HEK293 (cell line): ENCODE results near the gene NECTIN4.

Experiments
- CTCF ChIA-PET: fragments of 350-600 bp; formaldehyde crosslinking; extraction: SDS; loops from one replicate; lab custom pipeline; 2021; ENCODE audit warnings: antibody characterized with exemption; lab: Yijun Ruan, JAX
- POLR2A ChIA-PET: fragments of 300-600 bp; formaldehyde crosslinking; extraction: SDS; loops from one replicate; lab custom pipeline; 2020; ENCODE audit warnings: antibody characterized with exemption, inconsistent platforms; lab: Yijun Ruan, JAX
- H3K27ac ChIP-seq: fragments of 200-500 bp; sonication (Bioruptor generic); 2 replicates; pipeline ENCODE4 v1.5.1; 2014; ENCODE audit warnings: low read depth, low read length, control low read depth, inconsistent platforms; ENCODE audit errors: extremely low read depth
- H3K36me3 ChIP-seq, 2 experiments: fragments of 200-500 bp in 1 of 2; sonication (Bioruptor generic) in 1 of 2; 1 replicate in 1 of 2; 2 replicates in 1 of 2; pipeline ENCODE4 v1.5.1; 2014 to 2017; ENCODE audit warnings: inconsistent platforms in 2 of 2, low read length in 2 of 2; ENCODE audit not compliant: control insufficient read depth in 2 of 2, insufficient read depth in 1 of 2
- H3K4me1 ChIP-seq: fragments of 200-500 bp; sonication (Bioruptor generic); 2 replicates; pipeline ENCODE4 v1.5.1; 2014; ENCODE audit warnings: mild to moderate bottlenecking, low read length, inconsistent platforms; ENCODE audit not compliant: control insufficient read depth, insufficient read depth
- H3K4me3 ChIP-seq: 2 replicates; pipeline ENCODE4 v1.5.1; 2011; ENCODE audit warnings: low read depth, mild to moderate bottlenecking, control low read depth, low read length, moderate library complexity
- H3K9me3 ChIP-seq: fragments of 200-500 bp; sonication (Bioruptor generic); 2 replicates; pipeline ENCODE4 v1.5.1; 2014; ENCODE audit warnings: low read depth, low read length, inconsistent platforms; ENCODE audit not compliant: control insufficient read depth, insufficient read depth
- FEZF1 ChIP-seq: fragments of 450-650 bp; formaldehyde crosslinking; IDR thresholded peaks from 2 replicates; pipeline ENCODE4 v1.5.1; 2016; ENCODE audit warnings: missing biosample characterization, missing genetic modification characterization
- MZF1 ChIP-seq: fragments of 450-650 bp; formaldehyde crosslinking; IDR thresholded peaks from 2 replicates; pipeline ENCODE4 v1.5.1; 2017; ENCODE audit warnings: missing biosample characterization, missing genetic modification characterization, borderline replicate concordance
- PRDM4 ChIP-seq: fragments of 450-650 bp; formaldehyde crosslinking; IDR thresholded peaks from 2 replicates; pipeline ENCODE4 v1.5.1; 2017; ENCODE audit warnings: missing biosample characterization, missing genetic modification characterization
- SCRT2 ChIP-seq: fragments of 450-650 bp; formaldehyde crosslinking; IDR thresholded peaks from 2 replicates; pipeline ENCODE4 v1.5.1; 2016; ENCODE audit warnings: missing biosample characterization, missing genetic modification characterization
- SETDB1 ChIP-seq: IDR thresholded peaks from one replicate; pipeline ENCODE4 v1.6.1; 2017; ENCODE audit warnings: mild to moderate bottlenecking, low read length, moderate library complexity, mixed read lengths; ENCODE audit not compliant: insufficient read length
- SP3 ChIP-seq: fragments of 450-650 bp; formaldehyde crosslinking; IDR thresholded peaks from 2 replicates; pipeline ENCODE4 v1.5.1; 2016; ENCODE audit warnings: missing biosample characterization, missing genetic modification characterization
- ZBTB8A ChIP-seq: fragments of 450-650 bp; formaldehyde crosslinking; IDR thresholded peaks from 2 replicates; pipeline ENCODE4 v1.5.1; 2016; ENCODE audit warnings: missing biosample characterization, missing genetic modification characterization
- ZNF169 ChIP-seq: fragments of 450-650 bp; formaldehyde crosslinking; IDR thresholded peaks from 2 replicates; pipeline ENCODE4 v1.5.1; 2016; ENCODE audit warnings: missing biosample characterization, missing genetic modification characterization
- ZNF280D ChIP-seq: fragments of 450-650 bp; formaldehyde crosslinking; IDR thresholded peaks from 2 replicates; pipeline ENCODE4 v1.5.1; 2016; ENCODE audit warnings: missing biosample characterization, missing genetic modification characterization
- ZNF335 ChIP-seq: fragments of 450-650 bp; formaldehyde crosslinking; conservative IDR thresholded peaks from 2 replicates; pipeline ENCODE4 v1.5.1; 2016; ENCODE audit warnings: missing biosample characterization, missing genetic modification characterization
- ZNF501 ChIP-seq: fragments of 450-650 bp; formaldehyde crosslinking; IDR thresholded peaks from 2 replicates; pipeline ENCODE4 v1.5.1; 2016; ENCODE audit warnings: missing biosample characterization, missing genetic modification characterization
- ZNF521 ChIP-seq: fragments of 450-650 bp; formaldehyde crosslinking; IDR thresholded peaks from 2 replicates; pipeline ENCODE4 v1.5.1; 2017; ENCODE audit warnings: missing biosample characterization, mild to moderate bottlenecking, missing genetic modification characterization
- ZNF560 ChIP-seq: fragments of 450-650 bp; formaldehyde crosslinking; IDR thresholded peaks from 2 replicates; pipeline ENCODE4 v1.5.1; 2017; ENCODE audit warnings: missing biosample characterization, missing genetic modification characterization, borderline replicate concordance
- ZNF610 ChIP-seq: fragments of 450-650 bp; formaldehyde crosslinking; IDR thresholded peaks from 2 replicates; pipeline ENCODE4 v1.5.1; 2016; ENCODE audit warnings: missing biosample characterization, missing genetic modification characterization, borderline replicate concordance
- ZNF629 ChIP-seq: fragments of 450-650 bp; formaldehyde crosslinking; IDR thresholded peaks from 2 replicates; pipeline ENCODE4 v1.5.1; 2017; ENCODE audit warnings: missing biosample characterization, missing genetic modification characterization
- ZNF76 ChIP-seq: fragments of 450-650 bp; formaldehyde crosslinking; IDR thresholded peaks from 2 replicates; pipeline ENCODE4; 2016; ENCODE audit warnings: low read depth, missing biosample characterization, missing genetic modification characterization, borderline replicate concordance
- TF ChIP-seq, protein P1 (sequence below): fragments of 450-650 bp; formaldehyde crosslinking; conservative IDR thresholded peaks from 2 replicates; pipeline ENCODE4 v1.5.1; 2016; ENCODE audit warnings: low read depth, missing biosample characterization, missing genetic modification characterization
- TF ChIP-seq, protein P2 (sequence below): fragments of 450-650 bp; formaldehyde crosslinking; IDR thresholded peaks from 2 replicates; pipeline ENCODE4 v1.5.1; 2016; ENCODE audit warnings: missing biosample characterization, missing genetic modification characterization
- TF ChIP-seq, protein P3 (sequence below): fragments of 450-650 bp; formaldehyde crosslinking; IDR thresholded peaks from 2 replicates; pipeline ENCODE4 v1.5.1; 2016; ENCODE audit warnings: missing biosample characterization, missing genetic modification characterization
- TF ChIP-seq, protein P4 (sequence below): fragments of 450-650 bp; formaldehyde crosslinking; IDR thresholded peaks from 2 replicates; pipeline ENCODE4 v1.5.1; 2016; ENCODE audit warnings: missing biosample characterization, missing genetic modification characterization

Gene NECTIN4

DNA sequence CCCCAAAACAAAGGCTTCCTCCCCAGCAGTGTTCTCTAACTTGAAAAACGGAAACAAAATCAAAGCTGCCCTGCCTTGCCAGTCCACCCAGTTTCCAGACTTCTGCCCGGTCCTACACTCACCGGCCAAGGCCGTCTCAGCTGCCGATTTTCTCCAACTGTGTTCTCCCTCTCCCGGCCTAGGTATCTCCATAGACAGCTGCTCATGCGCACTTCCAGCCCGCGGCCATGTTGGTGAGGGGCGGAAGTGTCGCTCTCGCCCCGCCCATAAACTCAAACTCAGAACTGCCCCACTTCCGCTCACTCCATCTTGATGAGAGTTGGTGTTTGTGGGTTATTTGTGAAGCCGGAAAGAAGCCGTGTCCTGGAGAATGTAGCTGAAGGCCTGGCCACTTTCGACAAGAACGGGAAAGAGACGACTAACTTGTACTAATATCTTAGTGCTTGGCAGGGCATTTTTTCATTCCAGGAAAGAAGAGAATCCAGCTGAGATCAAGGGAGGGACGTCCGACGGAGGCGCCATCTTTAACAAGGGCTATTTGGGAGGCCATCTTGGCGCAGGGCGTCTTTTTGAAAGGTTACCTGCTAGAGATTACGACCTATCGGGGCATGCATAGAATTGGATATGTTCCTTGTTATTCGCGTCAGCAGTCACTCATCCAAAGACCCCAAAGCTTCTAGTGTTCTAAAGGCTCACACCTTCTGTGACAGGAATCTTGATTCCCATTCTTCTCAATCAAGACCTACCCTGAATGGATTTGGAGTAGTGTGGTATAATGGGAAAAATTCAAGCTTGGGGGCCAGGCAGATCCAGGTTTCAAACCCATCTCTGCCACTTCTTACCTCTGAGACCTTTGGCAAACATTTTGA, 43.4 kb downstream of the NECTIN4 start, which contains the start of gene USF1:
USF1 (minus strand) TSS at position 242 of the 869 bp plus-strand sequence. CDS start 2,702 bp downstream, outside the sequence.
- H3K4me1 ChIP-seq, result 0 out of 2 replicates have a peak, but pooled peaks cover 4% of the 10 kb centered on the region
- CTCF ChIA-PET, result interaction anchor here (0.6 to 4.6 kb wide), 15 partner anchors 9 to 365 kb away, joined by 3 to 27 read pairs (median 3); partner anchors contain the start of genes F11R and KLHDC9
- peak within 1 kb of the TSS; percentile 64 for H3K4me3 ChIP-seq
- POLR2A ChIA-PET, result interaction anchor here (0.5 to 2.4 kb wide), 17 partner anchors 9 to 180 kb away, joined by 3 to 50 read pairs (median 4); partner anchors contain the start of genes B4GALT3, DEDD, F11R and KLHDC9
- peaks cover 3 to 24% of the 10 kb centered on the region in 2 experiments; a peak in 2 of 3 replicates for H3K36me3 ChIP-seq
- peak within 1 kb of the TSS; percentile 65 for H3K27ac ChIP-seq
- H3K9me3 ChIP-seq, result no peaks in the 10 kb centered on the region
- TF ChIP-seq, protein P1, sequence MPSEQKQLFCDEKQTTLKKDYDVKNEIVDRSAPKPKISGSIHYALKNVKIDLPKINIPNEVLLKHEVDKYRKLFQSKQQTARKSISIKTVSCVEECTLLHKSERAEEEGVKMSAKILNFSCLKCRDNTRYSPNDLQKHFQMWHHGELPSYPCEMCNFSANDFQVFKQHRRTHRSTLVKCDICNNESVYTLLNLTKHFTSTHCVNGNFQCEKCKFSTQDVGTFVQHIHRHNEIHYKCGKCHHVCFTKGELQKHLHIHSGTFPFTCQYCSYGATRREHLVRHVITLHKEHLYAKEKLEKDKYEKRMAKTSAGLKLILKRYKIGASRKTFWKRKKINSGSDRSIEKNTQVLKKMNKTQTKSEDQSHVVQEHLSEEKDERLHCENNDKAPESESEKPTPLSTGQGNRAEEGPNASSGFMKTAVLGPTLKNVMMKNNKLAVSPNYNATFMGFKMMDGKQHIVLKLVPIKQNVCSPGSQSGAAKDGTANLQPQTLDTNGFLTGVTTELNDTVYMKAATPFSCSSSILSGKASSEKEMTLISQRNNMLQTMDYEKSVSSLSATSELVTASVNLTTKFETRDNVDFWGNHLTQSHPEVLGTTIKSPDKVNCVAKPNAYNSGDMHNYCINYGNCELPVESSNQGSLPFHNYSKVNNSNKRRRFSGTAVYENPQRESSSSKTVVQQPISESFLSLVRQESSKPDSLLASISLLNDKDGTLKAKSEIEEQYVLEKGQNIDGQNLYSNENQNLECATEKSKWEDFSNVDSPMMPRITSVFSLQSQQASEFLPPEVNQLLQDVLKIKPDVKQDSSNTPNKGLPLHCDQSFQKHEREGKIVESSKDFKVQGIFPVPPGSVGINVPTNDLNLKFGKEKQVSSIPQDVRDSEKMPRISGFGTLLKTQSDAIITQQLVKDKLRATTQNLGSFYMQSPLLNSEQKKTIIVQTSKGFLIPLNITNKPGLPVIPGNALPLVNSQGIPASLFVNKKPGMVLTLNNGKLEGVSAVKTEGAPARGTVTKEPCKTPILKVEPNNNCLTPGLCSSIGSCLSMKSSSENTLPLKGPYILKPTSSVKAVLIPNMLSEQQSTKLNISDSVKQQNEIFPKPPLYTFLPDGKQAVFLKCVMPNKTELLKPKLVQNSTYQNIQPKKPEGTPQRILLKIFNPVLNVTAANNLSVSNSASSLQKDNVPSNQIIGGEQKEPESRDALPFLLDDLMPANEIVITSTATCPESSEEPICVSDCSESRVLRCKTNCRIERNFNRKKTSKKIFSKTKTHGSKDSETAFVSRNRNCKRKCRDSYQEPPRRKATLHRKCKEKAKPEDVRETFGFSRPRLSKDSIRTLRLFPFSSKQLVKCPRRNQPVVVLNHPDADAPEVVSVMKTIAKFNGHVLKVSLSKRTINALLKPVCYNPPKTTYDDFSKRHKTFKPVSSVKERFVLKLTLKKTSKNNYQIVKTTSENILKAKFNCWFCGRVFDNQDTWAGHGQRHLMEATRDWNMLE (tag by site-specific recombination), result peak; percentile 94
- TF ChIP-seq MZF1 (0 out of 2 replicates have a peak, but pooled peaks have one; percentile 27), SETDB1 (peak; percentile 79), ZNF169 (tag by site-specific recombination) (no peak), ZNF280D (peak; percentile 95), PRDM4 (tag by site-specific recombination) (no peak), SP3 (tag by site-specific recombination) (peak; percentile 97), SCRT2 (no peak), ZNF521 (no peak), ZNF335 (tag by site-specific recombination) (peak; percentile 63), ZNF501 (tag by site-specific recombination) (peak; percentile 34; the same call in 1 of the 2 replicates), ZBTB8A (peak; percentile 78), ZNF629 (tag by site-specific recombination) (peak; percentile 50), FEZF1 (tag by site-specific recombination) (peak; percentile 64), ZNF560 (no peak), ZNF610 (no peak; the same call in 1 of the 2 replicates), ZNF76 (tag by site-specific recombination) (peak; percentile 89)
- TF ChIP-seq, protein P2, sequence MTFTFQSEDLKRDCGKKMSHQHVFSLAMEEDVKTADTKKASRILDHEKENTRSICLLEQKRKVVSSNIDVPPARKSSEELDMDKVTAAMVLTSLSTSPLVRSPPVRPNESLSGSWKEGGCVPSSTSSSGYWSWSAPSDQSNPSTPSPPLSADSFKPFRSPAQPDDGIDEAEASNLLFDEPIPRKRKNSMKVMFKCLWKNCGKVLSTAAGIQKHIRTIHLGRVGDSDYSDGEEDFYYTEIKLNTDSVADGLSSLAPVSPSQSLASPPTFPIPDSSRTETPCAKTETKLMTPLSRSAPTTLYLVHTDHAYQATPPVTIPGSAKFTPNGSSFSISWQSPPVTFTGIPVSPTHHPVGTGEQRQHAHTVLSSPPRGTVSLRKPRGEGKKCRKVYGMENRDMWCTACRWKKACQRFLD (tag by site-specific recombination), result no peak
- TF ChIP-seq, protein P3, sequence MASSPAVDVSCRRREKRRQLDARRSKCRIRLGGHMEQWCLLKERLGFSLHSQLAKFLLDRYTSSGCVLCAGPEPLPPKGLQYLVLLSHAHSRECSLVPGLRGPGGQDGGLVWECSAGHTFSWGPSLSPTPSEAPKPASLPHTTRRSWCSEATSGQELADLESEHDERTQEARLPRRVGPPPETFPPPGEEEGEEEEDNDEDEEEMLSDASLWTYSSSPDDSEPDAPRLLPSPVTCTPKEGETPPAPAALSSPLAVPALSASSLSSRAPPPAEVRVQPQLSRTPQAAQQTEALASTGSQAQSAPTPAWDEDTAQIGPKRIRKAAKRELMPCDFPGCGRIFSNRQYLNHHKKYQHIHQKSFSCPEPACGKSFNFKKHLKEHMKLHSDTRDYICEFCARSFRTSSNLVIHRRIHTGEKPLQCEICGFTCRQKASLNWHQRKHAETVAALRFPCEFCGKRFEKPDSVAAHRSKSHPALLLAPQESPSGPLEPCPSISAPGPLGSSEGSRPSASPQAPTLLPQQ (tag by site-specific recombination), result peak; percentile 29; the same call in 1 of the 2 replicates
- TF ChIP-seq, protein P4, sequence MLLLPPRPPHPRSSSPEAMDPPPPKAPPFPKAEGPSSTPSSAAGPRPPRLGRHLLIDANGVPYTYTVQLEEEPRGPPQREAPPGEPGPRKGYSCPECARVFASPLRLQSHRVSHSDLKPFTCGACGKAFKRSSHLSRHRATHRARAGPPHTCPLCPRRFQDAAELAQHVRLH, result peak; percentile 66; the same call in 1 of the 2 replicates
